HepG2 (cell line): ENCODE measurements around the gene USE1.

Experiments
- ATF3 ChIP-seq: sonication (generic); formaldehyde crosslinking; IDR thresholded peaks from 2 replicates; pipeline ENCODE4 v1.4.0; 2020; ENCODE audit warnings: missing genetic modification reagents
- BHLHE40 ChIP-seq: IDR thresholded peaks from 2 replicates; pipeline ENCODE4 v1.6.1; 2011; ENCODE audit warnings: low read length, improper control_type of control experiment
- CTCF ChIP-seq: sonication (generic); formaldehyde crosslinking; IDR thresholded peaks from 2 replicates; pipeline ENCODE4 v1.5.0; 2020; ENCODE audit warnings: mild to moderate bottlenecking, missing genetic modification reagents, moderate library complexity
- FOXK2 ChIP-seq: fragments of 450-650 bp; IDR thresholded peaks from 2 replicates; pipeline ENCODE4 v1.6.1; 2016
- GABPB1 ChIP-seq: IDR thresholded peaks from 2 replicates; pipeline ENCODE4 v1.6.1; 2016; ENCODE audit warnings: mild to moderate bottlenecking, missing genetic modification reagents, moderate library complexity, missing compliant biosample characterization
- GMEB1 ChIP-seq: sonication (generic); formaldehyde crosslinking; IDR thresholded peaks from 2 replicates; pipeline ENCODE4 v1.5.1; 2020; ENCODE audit warnings: missing genetic modification reagents, mild to moderate bottlenecking, borderline replicate concordance
- JUND ChIP-seq: sonication (generic); formaldehyde crosslinking; IDR thresholded peaks from 2 replicates; pipeline ENCODE4 v1.8.0; 2022; ENCODE audit warnings: mild to moderate bottlenecking, missing genetic modification reagents
- MAFF ChIP-seq: IDR thresholded peaks from 2 replicates; pipeline ENCODE4 v1.6.1; 2011; ENCODE audit warnings: low read depth, low read length, improper control_type of control experiment
- POLR2AphosphoS5 ChIP-seq: IDR thresholded peaks from 2 replicates; pipeline ENCODE4 v1.6.1; 2012; ENCODE audit warnings: low read depth, low read length
- RBM22 ChIP-seq: fragments of 200-400 bp; formaldehyde crosslinking; optimal IDR thresholded peaks from 2 replicates; pipeline ENCODE3; 2017; ENCODE audit warnings: mild to moderate bottlenecking, low read length, moderate library complexity
- SUZ12 ChIP-seq: fragments of 150-350 bp; IDR thresholded peaks from 2 replicates; pipeline ENCODE4 v1.6.1; 2014; ENCODE audit warnings: low read depth, low read length
- ZNF572 ChIP-seq: sonication (generic); formaldehyde crosslinking; IDR thresholded peaks from 2 replicates; pipeline ENCODE4 v1.5.1; 2020; ENCODE audit warnings: mild to moderate bottlenecking, missing genetic modification reagents
- TF ChIP-seq, protein P1 (sequence below): sonication (generic); formaldehyde crosslinking; IDR thresholded peaks from 2 replicates; pipeline ENCODE4 v1.5.1; 2020; ENCODE audit warnings: missing genetic modification reagents, mild to moderate bottlenecking, borderline replicate concordance

DNA sequence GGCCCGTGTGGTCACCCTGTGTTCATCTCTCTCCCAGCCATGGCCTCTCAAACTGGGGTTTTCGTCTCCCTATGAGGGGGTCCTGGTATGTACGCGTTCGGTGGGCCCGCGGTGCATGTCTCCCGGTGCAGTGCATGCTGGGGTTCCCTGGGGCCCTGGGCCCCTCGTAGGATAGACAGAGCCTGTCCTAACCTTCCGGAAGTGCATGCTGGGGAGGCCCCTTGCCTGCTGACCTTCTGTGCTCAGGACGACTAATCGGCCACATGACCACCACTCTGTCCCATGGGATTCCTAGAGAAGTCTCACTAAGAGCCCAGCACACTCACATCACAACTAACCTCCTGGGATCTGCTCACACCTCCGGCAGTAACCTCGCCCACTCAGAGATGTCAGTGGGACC is 4.9 kb upstream of the USE1 start:
- TF ChIP-seq FOXK2: no peak
- TF ChIP-seq CTCF (CRISPR knock-in tag): no peak
- no peak for TF ChIP-seq POLR2AphosphoS5
- TF ChIP-seq SUZ12: no peak
- TF ChIP-seq GMEB1 (CRISPR knock-in tag): no peak
- no peak for TF ChIP-seq JUND (CRISPR knock-in tag)
- TF ChIP-seq, protein P1, sequence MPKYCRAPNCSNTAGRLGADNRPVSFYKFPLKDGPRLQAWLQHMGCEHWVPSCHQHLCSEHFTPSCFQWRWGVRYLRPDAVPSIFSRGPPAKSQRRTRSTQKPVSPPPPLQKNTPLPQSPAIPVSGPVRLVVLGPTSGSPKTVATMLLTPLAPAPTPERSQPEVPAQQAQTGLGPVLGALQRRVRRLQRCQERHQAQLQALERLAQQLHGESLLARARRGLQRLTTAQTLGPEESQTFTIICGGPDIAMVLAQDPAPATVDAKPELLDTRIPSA (CRISPR knock-in tag): no peak
- TF ChIP-seq ZNF572 (CRISPR knock-in tag): no peak
- TF ChIP-seq BHLHE40: no peak
- no peak for TF ChIP-seq RBM22
- TF ChIP-seq ATF3 (CRISPR knock-in tag): no peak
- no peak for TF ChIP-seq GABPB1
- TF ChIP-seq MAFF: no peak
